KG1 (cell line): ENCODE data around the gene RAB8B.
"Not testable (repeated sequence)": the region's sequence is repeated elsewhere in the genome, so short reads cannot be mapped to it uniquely, and the experiment has no call there.

Experiments
- DNase-seq: peaks from one replicate; lab custom pipeline; 2025; lab: John Stamatoyannopoulos, UW

The RAB8B gene

DNA sequence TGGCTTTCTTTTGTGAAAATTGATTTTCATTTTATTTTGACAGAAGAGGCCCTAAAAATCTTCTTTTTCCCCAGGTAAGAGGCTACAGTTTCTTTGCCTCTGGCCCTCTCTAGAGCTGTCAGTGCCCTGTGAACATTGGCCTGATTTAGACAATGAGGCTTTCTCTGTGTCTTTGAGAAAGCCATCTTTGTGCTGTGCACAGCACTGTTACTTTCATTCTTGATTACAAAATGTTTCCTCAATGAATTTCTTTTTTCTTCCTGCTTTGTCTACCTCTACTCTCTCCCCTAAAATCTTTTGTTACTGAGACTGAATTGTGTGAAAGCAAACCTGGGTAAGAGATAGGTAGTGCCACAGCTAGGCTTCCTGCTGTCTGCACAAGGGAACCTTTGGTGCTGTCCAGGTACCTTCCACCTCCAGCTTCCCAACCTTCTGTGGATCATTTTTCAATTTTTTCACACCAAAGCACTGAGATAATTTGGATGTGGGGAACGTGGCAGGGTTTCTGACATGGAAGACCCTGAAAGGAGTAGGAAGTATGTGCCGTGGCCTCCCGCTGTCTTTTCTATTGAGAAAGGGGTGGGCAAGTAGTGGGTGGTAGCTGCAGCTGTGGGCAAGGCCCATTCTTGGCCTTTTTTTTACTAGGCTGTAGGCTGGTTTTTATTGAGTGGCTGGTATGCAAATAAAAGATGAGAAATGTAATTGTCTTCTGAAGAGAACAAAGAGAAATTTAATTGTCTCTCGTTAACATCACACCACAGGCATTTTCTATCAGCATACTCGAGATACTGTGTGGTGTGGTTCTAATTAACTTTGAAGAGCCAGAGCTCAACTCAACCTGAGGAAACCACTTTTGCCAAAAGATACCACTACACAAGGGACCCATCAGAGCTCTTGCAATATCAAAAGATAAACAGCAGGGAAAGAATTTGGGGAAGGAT is 21.0 kb downstream of the RAB8B start:
- no peak for DNase-seq

DNA sequence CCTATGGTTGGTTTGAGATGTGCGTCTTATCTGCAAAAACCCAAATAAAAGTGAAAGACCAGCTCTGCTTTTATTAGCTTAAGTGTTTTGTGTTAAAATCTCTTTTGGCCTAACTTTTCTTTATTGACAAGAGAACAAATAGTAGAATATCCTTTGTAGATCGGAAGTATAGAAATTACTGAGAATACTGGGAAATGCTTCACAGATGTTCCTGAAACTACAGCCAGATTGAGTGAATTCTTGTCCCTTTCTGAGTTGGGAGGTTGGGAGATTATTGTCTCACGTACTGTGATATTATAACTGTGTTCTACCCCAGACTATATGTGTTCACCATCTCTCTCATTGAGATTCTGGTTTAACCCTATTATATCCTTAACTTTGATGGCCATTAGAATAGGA is 21.7 kb downstream of the RAB8B start:
- no peak for DNase-seq

DNA sequence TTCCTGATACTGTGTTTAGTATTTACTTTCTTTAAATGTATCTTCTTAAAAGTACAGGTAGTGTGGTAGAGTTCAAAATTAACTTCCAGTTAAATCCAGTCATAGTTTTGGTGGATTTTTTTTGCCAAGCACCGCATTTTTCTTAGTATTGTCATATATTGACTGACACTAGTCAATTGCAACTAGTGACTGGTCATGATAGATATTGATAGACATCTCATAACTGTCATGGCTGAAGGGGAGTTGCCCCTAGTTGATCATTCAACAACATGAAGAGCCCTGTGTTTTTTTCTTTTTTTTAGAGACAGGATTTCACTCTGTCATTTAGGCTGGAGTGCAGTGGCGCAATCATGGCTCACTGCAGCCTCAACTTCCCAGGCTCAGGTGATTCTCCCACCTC is 22.1 kb downstream of the RAB8B start:
- no peak for DNase-seq

DNA sequence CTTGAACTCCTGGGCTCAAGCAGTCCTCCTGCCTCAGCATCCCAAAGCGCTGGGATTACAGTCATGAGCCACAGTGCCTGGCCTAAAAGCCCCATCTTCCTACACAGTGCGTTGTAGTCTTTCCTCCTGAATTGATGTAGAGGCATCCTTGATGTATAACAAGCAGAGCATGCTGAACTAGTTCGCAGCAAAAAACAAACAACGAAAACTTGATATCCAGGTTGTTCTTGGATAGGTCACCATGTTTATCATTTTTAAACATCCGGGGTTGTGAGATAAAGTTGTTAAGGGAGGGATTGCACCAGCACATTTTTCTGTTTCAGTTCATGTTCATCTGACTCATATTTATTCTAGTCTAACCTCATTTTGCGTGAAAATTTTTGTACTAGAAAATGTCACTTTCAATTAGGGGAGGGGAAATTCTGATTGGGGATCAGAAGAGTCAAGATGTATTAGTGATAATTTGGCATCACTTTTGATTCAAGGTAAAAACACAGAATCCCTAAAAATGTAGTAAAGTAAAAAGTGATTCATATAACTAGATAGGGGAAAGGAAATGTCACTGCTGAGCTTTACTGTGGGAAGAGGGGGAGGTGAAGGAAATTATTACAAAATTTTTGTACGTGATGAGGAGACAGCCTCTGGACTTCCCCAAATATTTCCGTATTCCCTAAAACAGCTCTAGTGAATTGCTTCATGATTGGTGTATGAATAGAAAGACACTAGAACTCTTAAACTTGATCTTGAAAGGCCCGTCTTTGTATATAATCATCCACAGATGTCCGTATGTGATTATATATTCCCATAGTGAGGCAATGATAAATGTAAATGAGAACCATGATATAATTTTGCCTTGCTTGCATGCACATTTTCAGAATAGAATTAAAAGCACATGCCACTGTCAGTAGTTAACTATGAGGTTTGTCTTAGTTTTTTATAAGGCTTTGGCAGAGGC is 22.9 kb downstream of the RAB8B start:
- DNase-seq: no peak

DNA sequence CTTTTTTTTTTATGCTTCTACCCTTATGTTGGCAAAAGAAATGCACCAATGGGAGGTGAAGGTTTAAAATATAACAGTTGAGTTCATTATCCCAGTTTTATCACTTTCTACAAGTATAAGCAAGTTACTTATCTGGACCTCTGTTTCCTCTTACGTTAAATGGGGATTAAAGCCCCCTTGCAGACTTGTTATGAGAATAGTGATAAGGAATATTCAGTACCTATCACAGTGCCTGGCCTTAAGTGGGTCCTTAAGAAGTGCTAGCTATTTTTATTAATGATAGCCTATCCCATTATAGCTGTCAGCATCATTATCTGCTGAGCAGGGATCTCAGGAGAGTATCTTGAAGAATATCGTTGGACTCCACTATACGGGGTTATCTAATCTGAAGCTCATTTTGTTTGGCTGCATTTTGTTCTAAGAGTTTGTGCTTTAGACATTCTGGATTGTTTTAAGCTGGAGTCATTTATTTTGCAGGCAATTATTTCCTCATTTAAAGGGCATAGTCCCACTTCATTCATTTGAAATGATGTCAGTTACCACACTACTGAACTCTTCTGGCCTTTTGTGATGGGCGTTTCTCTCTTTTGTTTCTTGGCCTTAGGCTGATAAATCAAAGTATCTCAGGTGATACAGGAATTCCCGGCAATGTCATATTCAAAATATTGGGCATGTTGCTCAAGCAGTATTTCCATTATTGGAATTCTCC is 28.8 kb downstream of the RAB8B start:
- no peak for DNase-seq

DNA sequence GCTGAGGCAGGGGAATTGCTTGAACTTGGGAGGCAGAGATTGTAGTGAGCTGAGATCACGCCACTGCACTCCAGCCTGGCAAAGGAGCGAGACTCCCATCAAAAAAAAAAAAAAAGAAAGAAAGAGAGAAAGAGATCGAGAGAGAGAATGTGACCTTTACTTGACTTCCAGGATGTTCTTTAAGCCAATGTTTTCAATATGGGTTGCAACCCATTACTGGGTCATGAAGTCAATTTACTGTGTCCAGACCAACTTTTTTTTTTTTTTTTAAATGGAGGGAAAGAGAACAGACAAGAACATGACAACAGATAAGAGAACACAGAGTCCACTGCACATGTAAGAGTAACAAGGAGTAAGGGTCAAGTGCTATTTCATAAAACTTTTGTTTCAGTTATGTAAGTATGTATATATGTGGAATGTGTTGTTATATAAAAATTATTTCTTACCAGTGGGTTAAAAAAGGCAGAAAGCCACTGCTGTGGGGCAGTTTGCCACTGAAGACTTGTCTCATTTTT is 29.8 kb downstream of the RAB8B start:
- DNase-seq: no peak

DNA sequence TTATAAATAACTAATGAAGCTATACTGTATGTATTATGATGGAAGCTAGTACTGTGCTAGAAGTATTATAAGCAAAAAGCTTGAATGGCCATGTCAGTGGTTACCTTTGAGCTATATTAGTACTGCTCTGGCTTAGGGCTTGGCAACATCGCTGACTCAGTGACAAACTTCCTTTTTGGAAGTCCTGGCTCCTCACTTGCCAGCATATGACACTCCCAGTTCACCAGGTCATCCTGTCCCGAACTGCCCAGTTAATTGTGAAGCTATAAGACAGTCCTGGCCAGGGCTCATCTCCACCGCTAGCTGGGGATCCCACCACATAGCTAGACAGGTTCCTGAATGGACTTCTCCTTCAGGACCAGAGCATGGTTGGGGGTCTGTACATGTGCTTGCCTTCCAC is 31.9 kb downstream of the RAB8B start:
- no peak for DNase-seq

DNA sequence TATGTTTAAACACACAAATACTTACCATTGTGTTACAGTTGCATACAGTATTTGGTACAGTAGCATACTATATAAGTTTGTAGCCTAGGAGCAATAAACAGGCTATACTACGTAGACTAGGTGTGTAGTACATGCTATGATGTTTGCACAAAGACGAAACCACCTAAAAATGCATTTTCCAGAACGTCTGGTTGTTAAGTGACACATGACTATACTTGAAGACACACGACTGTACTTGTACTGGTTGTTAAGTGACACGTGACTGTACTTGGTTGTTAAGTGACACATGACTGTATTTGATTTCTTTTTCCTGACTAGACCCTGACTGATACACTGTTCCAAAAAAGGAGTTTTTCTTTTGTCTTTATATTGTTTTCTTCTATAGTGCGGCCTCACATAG is 34.1 kb downstream of the RAB8B start:
- DNase-seq: no peak

DNA sequence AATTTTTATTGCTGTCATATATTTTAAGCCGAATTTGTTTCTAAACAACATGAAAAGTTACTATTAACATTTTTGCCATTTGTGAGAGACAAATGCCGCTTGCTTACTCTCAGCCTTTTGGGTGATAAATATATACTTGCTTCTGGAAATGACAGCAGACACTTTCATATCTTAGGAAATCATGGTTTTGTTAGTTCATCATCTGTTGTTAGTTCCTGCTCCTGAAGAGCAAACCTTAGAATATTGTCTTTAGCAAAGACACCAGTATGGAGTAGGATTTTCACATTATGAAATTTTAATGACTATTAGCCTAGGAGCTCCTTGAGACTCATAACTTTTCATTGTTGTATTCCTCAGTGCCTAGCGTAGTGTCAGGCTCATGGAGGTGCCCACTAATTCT is 36.0 kb downstream of the RAB8B start:
- no peak for DNase-seq

DNA sequence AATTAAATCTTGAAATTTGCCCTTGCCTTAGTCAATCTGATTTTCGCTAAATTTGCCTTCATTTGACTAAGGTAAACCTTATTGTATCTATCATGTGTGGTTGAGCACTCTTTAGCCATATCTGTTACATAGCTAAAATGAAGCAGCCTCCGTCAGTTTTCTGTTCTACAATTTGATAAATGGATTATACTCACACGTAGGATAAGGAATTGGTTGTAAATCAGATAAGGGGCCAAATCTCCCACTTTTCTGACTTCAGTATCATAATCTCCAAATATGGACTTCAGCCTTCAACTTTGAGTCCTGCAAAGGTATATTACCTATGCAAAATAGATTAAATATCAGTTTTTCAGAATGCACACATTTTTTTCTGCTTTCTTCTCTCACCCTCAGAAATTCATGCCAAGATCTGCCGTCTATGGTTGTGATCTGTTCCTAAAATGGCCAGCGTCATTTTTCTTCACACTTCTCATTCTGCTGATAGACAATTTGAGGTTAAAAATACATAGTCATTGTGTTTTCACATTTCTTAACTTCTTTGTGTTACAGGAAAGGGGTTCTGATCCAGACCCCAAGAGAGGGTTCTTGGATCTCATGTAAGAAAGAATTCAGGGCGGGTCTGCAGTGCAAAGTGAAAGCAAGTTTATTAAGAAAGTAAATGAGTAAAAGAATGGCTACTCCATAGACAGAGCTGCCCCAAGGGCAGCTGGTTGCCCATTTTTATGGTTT is 36.9 kb downstream of the RAB8B start:
- no peak for DNase-seq

DNA sequence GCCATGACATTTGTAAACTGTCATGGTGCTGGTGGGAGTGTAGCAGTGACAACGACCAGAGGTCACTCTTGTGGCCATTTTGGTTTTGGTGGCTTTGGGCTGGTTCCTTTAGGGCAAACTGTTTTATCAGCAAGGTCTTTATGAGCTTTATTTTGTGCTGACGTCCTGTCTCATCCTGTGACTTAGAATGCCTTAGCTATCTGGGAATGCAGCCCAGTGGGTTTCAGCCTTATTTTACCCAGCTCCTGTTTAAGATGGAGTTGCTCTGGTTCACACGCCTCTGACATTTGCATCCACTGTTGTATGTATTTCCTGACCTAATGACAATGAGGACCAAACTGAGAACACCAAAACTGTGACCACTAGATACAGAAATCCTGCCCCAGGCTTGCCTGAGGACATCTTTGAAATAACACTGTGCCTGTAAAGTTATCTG is 37.6 kb downstream of the RAB8B start:
- no peak for DNase-seq

DNA sequence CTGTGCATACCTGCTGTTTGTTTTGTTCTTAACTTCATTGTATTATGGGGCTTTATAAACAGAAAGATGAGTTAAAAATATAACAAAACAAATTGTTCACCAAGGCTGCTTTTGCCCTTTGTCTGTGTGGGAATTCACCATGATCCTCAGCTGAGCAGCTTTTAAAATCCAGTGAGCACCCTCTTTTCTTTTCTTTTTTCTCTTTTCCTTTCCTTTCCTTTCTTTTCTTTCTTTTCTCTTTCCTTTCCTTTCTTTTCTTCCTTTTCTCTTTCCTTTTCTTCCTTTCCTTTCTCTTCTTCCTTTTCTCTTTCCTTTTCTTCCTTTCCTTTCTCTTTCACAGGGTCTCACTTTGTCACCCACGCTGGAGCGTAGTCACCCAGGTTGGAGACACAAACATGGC is 38.3 kb downstream of the RAB8B start:
- no peak for DNase-seq

DNA sequence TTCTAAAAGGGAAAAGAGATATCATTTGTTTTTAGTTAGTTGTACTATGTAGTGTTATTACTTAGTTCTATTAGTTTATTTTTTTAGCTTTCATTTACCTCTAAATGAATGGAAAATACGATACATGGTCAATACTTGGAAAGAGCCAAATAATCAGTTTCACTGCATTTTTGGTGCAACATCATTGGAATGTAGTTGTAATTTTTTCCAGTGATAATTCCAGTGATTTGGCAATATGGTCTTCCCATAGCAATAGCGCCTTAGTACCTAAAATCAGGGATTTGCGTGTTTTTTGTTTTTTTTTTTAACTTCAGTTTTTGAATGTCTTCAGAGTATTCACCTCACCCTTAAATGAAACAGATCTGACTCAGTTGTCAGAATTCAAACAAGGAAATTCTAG is 41.8 kb downstream of the RAB8B start:
- DNase-seq: no peak

DNA sequence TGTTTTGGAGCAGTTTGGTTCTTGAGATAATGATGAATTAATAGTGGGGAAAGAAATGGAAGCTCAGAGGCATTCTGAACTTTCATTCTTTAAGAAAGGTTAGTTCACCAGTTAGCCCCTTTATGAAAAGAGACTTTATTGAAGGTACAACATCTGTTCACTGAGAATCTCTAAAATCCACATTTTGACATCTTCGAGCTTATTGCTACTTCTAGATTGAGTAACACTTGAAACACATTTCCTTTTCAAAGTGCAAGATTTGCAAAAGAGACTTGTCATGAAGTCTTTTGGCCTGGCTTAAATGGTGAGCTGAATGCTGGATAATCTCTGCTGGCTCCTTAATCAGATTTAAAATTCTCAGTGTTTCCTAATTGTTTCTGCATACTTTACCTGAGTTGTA is 42.3 kb downstream of the RAB8B start:
- DNase-seq: no peak

DNA sequence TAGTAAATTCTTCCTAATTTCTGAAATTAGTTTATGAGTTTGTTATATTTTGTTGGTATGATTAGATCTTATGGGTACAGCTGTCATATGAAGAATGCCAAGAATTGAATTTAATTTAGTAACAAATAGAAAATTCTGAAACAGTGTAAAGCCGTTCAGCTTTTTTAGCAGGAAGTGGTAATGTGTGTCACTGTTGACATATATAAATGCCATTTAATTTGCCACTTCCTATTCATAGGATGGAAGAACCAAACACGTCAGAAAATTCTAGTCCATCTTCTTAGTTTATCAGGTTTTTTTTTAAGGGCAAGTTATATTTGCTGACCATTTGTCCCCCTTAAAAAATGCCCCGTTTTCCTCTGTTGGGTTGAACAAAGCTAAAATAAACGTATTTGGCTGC is 43.0 kb downstream of the RAB8B start:
- DNase-seq: peak; percentile 16

DNA sequence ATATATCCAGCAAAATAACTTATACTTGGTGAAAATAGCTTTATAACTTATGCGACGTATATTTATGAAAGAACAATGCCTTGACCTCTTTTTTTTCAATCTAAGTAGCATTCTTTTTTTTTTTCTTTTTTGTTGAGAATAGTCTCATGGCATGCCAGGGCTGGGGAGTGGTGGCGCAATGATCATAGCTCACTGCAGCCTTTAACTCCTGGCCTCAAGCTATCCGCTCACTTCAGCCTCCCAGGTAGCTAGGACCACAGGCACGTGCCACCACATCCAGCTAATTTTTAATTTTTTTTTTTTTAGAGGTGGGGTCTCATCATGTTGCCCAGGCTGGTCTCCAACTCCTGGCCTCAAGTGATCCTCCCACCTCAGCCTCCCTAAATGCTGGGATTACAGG is 43.5 kb downstream of the RAB8B start:
- DNase-seq: no peak

DNA sequence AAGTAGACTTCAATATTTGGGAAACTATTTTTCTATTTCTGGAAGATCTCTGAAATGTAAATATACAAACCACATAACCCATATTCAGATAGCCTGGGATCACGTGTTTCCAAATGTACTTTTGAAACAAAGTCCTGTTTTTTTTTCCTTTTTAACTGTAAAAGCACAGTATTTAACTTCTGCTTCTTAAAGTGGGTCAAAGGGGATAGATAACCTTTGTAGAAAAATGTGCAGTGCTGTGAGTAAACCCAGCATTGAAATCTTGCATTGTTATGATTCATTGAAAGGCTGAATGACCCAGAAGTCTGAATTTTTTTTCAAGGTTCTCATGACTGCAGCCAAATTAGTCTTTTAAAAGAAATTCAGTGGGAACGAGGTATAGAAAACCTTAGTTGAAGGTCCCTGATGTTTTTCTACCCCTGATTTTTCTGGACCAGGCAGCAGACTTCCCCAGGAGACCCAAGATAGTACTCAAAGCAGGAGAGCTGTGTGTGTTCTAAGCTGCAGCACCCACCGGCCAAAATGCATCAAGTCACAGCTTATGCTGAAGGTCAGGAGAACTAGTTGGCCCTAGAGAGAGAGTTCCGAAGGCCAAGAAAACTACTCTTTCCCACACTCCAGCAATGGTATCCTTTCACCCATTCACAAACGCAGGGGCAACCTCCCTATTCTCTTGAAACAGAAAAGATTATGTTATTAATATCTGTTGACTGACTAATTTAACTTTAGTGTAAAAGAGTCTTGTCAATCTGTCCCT is 44.4 kb downstream of the RAB8B start:
- no peak for DNase-seq

DNA sequence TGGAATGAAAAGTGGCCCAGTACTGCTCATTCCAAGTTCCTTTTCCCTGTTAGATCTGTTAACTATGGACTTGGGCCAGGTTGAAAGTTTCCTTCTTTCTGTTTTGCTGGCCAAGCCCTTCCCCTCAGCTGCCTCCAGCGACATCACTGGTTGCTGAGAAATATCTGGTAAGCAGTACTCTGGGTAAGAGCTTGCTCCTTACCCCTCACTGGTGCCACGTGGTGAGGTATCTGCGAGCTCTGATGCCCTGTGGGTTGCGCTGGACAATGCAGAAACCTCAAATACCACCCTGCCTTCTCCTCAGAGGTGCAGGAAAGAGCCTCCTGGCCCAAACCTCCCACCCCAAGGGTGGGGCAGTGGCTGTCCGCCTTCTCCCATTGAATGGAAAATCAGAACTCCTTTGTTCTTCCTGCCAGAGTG is 45.1 kb downstream of the RAB8B start:
- DNase-seq: no peak

DNA sequence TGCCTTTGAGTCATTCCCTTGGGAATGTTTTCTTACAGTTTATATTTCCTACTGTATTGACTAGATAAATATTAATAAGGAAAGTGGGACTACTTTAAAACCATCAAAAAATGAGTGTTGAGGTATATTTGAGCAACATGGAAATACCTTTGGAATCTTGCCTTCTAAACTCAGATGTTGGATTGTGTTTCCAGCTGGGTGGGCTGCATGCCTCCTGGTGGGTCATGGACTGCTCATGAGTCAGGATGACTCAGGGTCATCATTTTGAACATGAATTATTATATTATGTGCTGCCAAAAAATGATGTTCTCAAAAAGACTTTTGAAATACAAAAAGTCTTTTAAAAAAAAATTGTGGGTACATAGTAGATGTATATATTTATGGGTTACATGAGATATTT is 46.9 kb downstream of the RAB8B start:
- DNase-seq: no peak

DNA sequence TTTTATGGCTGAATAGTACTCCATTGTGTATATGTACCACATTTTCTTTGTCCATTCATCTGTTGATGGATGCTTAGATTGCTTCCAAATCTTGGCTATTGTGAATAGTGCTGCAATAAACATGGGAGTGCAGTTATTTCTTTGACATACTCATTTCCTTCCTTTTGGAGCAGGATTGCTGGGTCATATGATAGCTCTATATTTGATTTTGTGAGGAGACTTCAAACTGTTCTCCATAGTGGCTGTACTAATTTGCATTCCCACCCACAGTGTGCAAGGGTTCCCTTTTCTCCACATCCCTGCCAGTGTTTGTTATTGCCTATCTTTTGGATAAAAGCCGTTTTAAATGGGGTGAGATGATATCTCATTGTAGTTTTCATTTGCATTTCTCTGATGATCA is 47.7 kb downstream of the RAB8B start:
- not testable (repeated sequence) for DNase-seq

DNA sequence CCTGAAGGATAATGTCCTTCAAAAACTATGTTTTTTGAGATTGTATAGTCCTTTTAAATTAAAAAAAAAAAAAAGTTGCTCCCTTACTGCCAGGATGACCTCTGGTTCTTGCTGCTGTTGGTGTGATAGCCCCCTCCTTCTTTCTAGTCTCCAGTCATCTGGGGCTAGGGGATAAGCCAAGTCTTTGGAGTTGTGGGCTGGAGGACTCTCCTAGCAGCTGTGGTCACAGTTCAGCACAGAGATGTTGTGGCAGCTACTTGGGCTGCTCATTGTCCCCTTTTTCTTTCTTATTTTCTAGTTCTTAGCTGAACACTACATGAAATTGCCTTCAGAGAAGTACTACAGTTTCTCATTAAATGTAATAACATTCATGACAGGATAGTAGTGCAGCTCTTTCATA is 48.8 kb downstream of the RAB8B start:
- no peak for DNase-seq
